IPS DF 19.7 (cell line): ENCODE measurements around the gene RGS6.

Experiments
- DNase-seq: peaks from one replicate; pipeline ENCODE4 v3.0.0-alpha.2; 2013; ENCODE audit warnings: low read depth, low spot score

RGS6 gene

DNA sequence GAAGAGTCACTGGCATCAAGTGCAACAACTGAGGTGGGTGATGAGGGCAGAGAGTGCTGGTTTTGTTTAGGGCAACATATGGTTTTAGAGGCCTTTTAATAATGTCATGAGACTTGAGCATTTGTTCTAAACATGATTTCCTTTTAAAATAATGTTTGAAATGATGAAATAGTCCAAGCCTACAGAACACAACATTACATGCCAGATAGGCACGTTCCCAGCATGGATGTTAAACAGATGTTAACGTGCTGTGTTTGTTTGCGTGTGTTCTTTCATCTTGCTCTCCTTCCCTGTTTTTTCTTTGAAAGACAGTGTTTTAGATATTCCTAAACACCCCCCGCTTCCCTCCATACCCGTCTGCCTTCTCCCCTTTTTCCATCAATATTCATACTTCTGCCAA, 82.3 kb downstream of the RGS6 start:
- DNase-seq = no peak

DNA sequence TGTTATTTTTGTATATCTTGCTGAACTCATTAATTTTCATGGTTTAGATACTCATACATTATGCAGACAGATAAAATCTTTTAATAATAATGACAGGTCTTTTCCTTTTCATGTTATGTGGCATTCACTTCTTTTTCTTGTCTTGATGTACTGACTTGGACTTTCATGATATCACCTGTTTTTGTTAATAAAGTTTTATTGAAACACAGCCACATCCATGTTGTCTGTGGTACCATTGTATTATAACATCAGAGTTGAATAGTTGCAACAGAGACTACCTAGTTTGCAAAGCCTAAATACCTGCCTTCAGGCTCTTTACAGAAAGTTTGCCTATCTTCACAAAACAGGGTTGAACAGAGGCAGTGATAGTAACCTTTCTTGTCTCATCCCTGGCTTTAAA, 85.1 kb downstream of the RGS6 start:
- no peak for DNase-seq

DNA sequence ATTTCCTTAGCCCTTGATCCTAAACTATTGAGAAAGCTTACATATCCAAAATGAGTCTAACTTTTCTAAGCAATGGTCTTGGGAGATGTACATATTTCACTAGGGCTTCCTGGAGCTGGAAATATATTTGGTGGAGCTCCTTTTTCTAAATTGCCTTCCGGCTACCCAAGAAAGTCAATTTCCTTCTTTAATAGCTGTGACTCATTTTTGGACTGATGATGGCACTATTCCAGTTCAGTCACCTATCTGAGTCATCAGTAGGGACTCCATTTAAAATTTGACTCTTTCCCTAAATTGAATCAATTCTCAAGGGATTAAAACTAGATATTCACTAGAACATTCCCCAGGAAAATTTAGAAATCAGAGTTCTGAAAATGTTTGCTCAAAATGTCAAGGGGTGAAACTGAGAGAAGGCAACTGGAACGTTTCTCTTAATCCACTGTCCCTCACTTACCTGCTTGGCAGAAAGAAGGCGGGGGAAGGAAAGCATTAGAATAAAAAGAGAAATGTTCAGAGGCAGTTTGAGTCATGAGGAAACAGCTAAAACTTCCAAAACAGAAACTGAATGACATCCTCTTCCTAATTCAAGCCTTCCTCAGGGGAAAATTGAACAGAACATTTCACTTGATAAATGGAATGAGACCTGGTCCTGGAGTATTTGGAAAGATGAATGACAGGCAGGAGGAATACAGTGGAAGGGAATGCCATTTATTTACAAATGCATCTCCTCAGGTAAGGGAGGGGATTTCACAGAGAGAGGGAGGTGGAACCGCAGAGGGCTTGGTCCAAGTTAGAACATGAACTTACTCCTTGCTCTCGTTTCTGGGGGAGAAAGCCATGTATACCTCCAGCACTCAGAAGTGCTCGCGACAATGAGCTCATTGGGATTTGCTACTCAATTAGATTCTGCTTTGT, 91.2 kb downstream of the RGS6 start:
- DNase-seq = peak; percentile 5

DNA sequence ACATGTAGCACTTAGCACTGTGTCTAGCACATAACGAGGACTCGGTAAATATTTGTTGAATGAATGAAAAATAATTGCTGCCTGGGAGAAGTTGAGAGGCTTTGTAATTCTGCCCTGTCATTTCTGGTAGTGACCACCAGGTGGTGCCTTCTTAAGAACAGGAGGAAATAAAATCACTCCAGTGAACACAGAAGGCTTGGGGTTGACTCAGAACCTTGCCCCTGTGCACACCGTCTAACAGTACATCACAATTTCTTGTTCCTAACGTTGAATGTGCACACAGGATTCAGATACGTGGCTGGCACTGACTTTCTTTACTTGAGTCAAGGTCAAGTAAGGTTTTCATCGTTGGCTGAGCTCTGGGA, 91.8 kb downstream of the RGS6 start:
- peak; percentile 33 for DNase-seq

DNA sequence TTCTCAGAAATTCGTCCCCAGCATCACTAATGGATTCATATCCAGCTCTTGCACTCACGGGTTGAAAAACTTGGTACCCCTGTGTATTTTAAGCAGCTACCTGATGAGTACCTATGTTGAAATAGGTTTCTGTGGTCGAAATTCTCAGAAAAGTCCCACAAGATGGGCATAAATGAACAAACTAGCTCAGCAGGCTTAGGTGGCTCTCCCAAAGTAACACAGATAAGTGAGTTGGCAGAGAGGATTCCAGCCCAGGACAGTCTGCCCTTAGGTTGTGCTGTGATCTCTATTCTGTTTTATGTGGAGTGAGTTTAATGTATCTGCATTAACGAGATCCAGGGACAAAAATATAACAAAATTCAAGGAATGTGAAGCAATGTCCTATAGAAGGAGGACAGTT, 92.3 kb downstream of the RGS6 start:
- no peak for DNase-seq

DNA sequence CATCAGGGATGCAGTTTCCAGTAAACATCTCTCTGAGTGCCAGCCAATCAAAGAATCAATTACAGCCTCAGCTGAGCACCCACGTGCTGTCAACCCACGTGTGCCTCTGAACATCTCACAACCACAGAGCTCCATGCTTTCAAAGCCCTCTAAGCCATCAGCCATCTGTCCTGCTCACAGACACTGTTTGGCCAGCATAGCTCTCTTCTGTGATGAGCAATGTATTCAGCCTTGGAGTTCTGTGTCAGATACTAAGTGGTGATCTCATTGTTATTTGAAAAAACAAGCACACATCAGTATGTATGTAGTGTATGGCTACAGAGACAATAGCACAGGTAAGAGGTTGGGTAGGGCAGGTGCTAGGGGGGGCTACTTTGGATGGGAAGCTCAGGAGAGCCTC, 94.3 kb downstream of the RGS6 start:
- DNase-seq = no peak

DNA sequence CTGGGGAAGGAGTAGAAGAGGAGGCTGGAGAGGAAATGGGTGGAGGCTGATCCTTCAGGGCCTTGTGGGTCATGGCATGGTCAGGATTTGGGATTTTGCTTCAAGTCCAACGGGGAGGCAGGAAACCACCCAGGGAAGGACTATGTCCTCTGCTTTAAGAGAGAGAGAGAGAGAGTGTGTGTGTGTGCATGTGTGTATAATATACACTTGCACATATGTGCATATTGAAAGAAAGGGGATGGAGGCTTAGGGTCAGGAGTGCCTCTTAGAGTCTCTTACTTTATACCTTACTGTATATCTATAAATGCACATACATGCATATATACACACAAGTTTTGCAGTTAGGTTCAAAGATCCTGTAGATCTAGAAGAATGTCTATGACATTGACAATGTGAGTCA, 94.8 kb downstream of the RGS6 start:
- DNase-seq = no peak

DNA sequence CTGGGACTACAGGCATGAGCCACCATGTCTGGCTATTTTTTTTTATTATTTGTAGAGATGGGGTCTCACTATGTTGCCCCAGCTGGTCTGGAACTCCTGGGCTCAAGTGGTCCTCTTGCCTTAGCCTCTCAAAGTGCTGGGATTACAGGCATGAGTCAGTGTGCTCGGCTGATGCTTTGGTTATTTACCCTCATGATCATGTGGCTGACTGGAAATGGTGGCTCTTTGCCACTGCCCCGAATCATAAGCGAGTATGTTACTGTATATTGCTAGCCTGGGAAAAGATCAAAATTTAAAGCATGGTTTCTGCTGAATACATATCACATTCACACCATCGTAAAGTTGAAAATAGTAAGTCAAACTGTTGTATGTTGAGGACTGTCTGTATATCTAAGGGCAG, 101.1 kb downstream of the RGS6 start:
- DNase-seq = no peak

DNA sequence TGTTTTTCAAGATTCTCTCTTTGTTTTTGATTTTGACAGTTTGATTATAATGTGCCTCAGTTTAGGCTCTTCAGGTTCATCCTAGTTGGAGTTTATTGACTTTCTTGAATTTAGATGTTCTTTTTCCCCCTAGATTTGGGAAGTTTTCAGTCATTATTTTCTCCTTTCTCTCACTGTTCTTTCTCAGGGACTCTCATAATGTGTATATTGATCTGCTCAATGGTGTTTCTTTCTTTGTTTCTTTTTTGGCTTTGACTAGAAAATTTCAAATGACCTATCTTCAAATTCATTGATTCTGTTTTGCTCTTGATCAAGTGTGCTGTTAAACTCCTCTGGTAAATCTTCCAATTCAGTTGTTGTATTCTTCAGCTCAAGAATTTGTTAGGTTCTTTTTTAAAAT, 108.3 kb downstream of the RGS6 start:
- no peak for DNase-seq

DNA sequence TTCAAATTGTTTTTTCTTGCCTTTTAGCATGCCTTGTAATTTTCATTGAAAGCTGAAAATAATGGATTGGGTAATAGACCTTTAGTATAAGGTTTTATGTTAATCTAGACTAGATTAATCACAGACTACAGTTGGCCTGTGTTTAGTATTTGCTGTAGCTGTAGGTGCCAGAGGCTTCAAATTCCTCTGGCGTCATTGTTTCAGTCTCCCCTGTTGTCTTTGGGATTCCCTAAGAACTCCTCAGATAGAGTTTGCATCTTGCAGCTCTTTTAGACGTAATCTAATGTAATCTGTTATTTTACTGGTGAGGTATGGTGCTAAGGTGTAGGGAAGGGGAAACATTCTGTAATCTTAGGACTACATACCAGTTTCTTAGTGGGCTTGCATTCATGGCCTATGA, 113.0 kb downstream of the RGS6 start:
- DNase-seq = no peak

DNA sequence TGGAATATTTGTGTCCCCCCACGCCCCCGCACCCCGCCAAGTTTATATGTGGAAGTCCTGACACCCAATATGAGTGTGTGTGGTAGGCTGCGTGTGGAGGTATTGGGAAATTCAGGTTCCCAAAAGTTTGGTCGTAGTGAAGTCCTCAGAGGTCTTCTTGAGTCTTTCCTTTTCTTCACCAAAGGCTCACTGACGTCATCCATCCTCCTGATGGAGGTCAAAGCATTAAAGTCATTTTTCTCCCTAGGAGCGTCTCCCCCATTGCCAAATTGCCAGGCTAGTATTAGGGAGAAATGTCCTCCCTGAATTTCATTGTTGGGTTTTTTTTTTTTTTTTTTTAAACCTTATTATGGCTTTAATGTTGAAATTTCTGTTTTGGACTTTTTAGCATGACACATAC, 113.7 kb downstream of the RGS6 start:
- no peak for DNase-seq

DNA sequence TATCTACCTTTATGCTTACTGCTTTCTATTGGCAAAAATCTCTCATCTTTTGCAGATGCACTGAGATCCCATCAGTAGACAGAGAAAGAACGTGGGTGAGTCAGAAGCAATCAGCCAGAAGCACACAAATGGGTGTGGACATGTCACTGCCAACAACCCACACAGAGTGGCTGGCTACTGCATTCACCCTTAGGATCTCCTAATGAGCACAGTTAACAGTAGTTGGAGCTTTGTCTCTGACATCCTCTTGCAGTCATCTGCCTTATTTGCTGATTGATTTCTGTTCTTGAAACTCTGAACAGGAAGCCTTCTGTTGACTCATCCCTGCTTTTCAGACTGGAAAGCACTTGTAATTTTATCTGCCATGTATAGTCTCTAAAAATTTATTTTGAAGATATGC, 117.2 kb downstream of the RGS6 start:
- DNase-seq = no peak

DNA sequence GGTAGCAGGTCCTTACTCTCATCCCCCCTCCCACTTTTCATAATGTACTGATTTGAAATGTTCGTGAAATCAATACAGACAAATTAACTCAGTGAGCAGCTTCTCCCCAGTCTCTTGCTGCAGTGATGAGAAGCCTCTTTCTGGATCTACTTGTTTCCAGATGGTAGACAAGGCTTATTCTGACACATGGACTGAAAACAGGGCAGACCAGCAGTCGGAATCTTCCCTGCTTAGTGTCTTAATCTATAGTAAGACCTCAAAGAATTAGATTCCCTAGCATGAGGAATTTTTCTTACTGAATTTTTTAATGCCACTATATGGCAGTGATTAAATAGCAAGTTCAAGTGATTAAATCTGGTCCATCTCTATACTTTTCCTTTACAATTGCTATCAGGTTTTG, 120.1 kb downstream of the RGS6 start:
- no peak for DNase-seq

DNA sequence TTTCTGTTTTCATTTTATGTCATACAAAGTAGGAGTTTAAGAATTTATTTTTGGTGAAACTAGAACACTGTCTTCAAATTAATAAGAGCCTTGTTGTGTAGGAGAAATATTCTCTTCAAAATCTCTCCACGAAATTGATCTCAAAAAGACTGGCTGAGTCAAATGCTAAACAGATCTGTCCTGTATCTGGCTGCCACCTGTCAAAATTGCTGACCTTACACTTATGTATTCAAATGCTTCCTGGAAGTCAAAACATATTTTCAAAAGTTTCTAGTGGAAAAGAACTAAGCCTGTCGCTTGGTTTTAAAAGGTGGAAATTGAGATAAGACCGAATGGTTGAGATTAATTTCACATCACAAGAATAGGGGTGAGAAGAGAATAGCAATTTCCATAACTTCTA, 121.4 kb downstream of the RGS6 start:
- no peak for DNase-seq

DNA sequence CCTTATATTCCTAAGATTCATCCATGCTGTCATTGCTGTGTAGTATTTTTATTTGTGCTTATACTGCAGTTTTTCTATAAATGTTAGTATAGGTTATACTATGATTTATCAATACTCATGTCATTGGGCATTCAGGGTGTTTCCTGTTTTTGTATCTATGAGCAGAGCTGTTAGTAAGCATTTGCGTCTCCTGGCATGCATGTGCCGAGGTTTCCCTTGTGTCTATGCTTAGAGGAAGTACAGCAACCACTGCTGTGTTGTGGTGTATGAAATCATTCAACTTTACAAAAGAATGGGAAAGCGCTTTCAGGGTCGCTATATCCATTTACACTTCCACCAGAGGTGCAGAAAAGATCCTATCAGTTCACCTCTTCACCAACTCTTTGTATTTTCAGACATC, 122.7 kb downstream of the RGS6 start:
- DNase-seq = no peak

DNA sequence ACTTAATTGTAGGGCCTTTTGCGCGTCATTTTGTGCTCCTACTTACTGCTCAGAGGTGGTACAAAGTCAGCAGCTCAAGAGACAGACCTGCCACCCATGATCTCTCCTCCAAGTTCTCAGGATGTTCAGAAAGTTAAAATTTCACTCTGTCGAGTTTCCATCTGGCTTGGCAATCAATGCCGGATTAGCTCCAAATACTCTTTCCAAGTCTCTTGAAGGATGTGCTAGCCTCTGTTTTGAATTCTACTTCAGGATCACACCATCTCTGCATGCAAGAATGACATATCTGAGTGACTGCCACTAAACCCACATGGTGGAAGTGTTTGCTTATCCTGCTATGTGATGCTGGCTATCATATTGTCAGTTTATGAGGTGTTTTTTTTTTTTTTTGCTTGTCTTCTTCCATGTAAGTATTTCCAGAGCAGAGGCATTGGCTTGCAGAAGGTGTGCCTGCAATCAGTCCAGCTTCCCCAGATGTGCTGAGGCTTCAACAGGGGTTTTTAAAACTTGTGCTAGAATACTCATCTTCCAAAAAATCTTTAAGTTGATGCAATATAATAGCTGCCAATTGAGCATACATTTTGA, 125.6 kb downstream of the RGS6 start:
- DNase-seq = no peak

DNA sequence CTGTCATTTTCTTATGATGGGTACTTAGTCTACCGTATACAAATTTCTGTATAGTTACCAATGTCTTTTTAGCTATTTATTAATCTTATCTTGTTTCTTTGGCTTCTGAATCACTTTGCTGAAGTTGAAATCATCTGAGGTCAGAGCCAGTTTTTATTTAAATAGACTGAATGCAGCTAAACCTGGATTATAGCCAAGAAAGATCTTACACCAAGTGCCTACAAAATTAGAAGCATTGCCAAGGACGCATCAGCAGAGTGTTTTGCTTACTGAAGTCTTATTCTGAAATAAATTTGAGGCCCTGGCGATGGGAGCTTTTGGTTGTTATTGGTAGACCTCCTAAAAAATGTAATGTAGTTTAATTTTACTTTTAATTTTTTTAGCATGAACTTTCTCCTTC, 128.2 kb downstream of the RGS6 start:
- no peak for DNase-seq

DNA sequence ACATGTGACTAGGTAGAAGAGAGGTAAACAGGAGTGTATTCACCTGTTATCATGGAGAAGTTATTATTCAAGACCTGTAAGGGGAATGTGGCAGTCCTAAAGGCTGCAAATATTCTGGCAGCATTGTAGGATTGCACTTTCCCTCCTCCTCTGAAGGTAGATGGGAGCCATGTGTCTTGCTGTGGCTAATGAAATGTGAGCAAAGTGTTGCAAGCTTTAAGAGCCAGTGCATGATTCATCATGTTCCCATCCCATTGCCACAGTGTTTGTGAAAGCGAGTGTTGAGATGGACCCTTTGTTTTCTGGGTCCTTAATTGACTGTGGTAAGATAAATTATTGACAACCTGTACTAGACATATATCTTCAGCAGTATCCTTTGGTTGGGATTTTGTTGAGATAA, 128.7 kb downstream of the RGS6 start:
- no peak for DNase-seq

DNA sequence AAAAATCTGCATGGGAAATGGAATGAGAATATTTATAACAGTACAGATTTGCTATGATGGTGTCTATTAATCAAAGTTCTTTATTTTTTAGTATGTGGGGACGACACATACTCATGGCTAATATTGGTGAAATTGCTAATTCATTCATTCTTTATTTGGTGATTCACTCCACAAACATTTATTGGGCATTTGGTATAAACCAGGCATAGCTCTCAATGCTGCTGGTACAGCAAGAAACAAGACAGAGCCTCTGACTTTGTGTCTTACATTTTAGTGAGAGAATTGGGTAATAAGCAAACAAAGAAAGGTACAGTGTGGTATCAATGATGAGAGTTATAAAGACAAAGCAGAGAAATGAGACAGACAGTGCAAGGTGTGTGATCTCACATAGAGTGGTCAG, 129.5 kb downstream of the RGS6 start:
- DNase-seq = no peak

DNA sequence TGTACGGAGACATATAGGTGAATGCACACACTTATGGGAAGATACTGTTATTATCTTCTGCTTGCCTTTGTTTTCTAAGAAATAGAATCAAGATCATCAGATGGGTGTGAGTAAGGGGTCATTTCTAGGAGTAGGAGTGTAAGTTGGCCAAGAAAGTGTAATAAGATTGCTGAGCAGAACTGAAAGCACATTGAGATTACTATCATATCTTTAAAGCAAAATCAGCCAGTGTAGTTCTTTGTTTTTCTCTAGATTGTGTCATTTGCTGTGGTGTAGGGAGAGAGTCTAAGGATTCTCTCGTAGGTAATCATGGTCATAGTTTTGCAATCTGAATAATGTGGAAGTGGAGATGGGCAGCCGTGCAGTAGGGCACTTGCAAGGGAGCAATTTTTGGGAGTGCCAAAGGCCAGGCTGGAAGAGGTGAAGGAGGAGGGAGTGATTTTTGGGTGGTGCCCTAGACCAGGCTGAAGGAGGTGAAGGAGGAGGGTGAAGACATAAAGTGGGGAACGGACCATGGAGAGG, 131.6 kb downstream of the RGS6 start:
- no peak for DNase-seq

DNA sequence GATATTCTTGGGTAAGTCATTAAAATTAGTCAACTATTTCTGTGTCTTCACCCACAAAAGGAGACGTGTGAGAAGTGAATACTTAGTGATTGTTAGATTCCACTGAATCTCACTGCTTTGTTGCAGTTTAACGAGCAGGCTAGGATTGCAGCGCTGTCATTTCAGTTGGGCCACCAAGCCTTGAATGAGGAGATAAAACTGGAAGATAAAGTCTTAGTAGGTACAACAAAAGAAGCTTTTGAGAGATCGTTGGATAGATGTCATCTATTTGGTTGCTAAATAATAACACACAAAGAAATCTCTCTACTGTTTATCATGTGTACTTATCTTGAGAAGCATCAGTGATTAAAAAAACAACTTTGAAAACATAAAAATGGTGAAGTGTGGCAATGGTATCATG, 132.3 kb downstream of the RGS6 start:
- DNase-seq = no peak

DNA sequence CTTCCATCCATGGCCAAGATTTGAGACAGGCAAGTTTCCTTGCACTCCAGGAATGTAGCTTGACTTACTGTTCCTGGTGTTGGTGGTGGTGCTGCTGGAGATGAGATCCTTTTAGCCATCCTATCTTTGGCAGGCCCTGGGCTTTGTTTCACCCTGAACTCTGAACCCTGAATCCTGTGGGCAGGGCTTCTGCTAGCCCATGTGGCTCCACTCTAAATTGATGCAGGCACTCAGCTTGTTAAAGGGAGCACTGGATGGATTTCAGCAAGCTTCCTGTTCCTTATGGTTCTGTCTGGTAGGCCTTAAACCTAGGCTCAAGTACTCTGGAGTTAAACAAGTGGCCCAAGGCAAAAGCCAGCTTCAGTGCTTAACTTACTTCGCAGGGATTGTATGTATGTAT, 138.2 kb downstream of the RGS6 start:
- no peak for DNase-seq

DNA sequence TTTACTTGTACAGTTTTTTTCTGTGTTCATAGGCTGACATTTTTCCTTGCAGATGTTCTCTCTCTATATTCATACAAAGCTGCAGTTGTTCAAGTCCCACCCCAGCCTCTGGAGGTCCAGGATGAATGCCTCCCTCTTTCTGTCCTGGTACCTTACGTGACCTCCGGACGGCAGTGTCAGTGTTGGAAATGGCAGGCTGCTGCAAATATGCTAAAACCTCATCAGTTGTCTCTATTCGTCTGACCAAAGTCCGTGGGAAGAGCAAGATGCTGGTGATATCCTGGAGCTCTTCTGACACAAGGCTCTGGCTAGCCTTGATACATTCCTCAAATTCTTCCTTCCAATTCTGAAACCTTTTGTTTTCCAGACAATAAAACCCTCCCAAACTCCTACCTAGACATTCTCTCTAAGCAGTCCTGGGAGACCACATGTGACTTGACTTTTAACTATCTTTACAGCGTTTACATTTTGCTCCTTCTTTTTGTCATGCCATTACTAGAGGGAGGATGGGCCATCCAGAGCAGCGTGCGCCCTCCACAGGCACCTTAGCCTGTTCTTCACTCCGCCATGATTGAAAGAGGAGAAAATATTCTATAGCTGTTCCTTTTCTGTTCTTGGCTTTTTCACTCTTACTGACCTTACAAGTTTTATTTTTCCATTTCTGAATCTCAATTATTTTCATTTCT, 143.6 kb downstream of the RGS6 start:
- peak; percentile 82 for DNase-seq
